Activated T-helper 17 cell treated with anti-CD3 and anti-CD28 coated beads, Interleukin-2, amount 50 U/mL, for 72 hours (primary cell): ENCODE measurements around the gene CCDC88C. TPM values are rescaled to one million over a fixed set of nuclear protein-coding genes. Genes with fewer than 3 reads are reported as not detected.
"Not testable (repeated sequence)": the region's sequence is repeated elsewhere in the genome, so short reads cannot be mapped to it uniquely, and the experiment has no call there.

ENCODE experiments used
- ATAC-seq: fragments of 150-1000 bp; cut with Tn5 transposase; replicated peaks from 2 replicates; pipeline ENCODE4 v1.10.0; 2021; ENCODE audit warnings: mild to moderate bottlenecking, moderate library complexity
- H3K27ac Mint-ChIP-seq: one replicate; pipeline ENCODE4 v1.8.0; 2022; ENCODE audit warnings: mixed read lengths
- H3K27me3 Mint-ChIP-seq: one replicate; pipeline ENCODE4 v1.8.0; 2022; ENCODE audit warnings: mixed read lengths
- H3K36me3 Mint-ChIP-seq: one replicate; pipeline ENCODE4 v1.8.0; 2022; ENCODE audit warnings: low read depth, mild to moderate bottlenecking, mixed read lengths
- H3K4me1 Mint-ChIP-seq: one replicate; pipeline ENCODE4 v1.8.0; 2022; ENCODE audit warnings: mixed read lengths
- H3K4me3 Mint-ChIP-seq: one replicate; pipeline ENCODE4 v1.8.0; 2022; ENCODE audit warnings: mild to moderate bottlenecking, mixed read lengths
- H3K9me3 Mint-ChIP-seq: one replicate; pipeline ENCODE4 v1.8.0; 2022; ENCODE audit warnings: mixed read lengths
- total RNA-seq, 2 donors: library from RNA; stranded (reverse); gene quantifications; one replicate each; pipeline ENCODE4 v1.2.3, GENCODE V29; 2022

Gene CCDC88C
- total RNA-seq, 2 donors from 2014 or later: 143 to 172 TPM

GRCh38 chr14:91257328-91258010, 160.2 kb downstream of the CCDC88C start:
- H3K4me3 Mint-ChIP-seq: peak overlapping the region; percentile 54
- no peaks in the 10 kb centered on the region for H3K27me3 Mint-ChIP-seq
- H3K4me1 Mint-ChIP-seq: peaks cover 43% of the 10 kb centered on the region
- H3K27ac Mint-ChIP-seq: peak overlapping the region; percentile 55
- ATAC-seq: peak; percentile 58
- H3K36me3 Mint-ChIP-seq: peaks cover 8% of the 10 kb centered on the region
- no peaks in the 10 kb centered on the region for H3K9me3 Mint-ChIP-seq

DNA sequence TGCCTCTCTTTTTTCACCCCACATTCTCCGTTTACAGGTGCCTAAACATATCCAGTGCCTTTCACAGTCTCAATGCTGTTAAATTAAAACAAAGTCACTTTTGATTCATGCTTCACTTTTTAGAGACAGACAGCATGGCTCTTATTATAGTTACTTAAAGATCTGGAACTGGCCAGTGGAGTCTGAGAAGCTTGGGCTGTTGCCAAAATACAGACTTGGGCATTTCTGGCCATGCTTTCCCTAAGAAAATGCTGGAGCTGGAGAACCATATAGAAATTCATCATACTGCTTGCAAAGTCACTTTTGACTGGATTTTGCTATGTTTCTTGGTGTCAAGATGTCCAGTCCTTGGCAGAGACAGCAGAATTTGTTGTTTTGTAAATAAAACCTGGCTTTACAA, 161.0 kb downstream of the CCDC88C start:
- no peak overlapping the region for H3K27ac Mint-ChIP-seq
- peaks cover 16% of the 10 kb centered on the region for H3K36me3 Mint-ChIP-seq
- H3K27me3 Mint-ChIP-seq: no peaks in the 10 kb centered on the region
- no peak for ATAC-seq
- H3K9me3 Mint-ChIP-seq: no peaks in the 10 kb centered on the region
- peaks cover 46% of the 10 kb centered on the region for H3K4me1 Mint-ChIP-seq
- peak overlapping the region; percentile 54 for H3K4me3 Mint-ChIP-seq

DNA sequence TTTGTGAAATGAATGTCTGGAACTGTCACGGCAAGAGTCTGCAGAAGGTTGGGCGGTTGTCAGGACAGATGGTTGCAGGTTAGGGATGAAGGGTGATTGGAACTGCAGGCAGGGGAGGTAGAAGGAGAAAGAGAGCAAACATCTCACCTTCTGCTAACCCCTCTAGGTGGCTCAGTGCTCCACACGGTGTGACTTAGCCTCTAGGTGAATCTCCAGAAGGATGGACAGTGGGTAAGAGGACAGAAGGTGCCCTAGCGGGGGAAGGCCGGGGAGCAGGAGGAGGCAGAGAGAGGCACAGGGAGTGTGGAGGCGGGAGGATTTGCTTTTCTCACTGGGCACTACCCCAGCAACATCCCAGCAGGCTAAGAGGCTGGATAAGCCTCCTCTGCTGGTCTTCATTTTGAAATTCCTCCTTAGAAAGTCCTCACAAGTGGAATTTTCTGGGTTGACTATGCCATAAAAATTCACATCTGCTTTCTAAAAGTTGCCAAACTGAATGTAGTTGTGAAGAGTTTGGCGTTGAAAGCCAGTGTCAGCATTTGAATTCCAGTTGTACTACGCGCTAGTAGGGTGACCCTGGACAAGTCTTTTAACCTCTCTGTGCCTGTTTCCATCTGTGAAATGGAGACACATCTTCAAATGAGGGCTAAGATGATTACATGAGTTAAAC, 162.5 kb downstream of the CCDC88C start:
- Mint-ChIP-seq H3K9me3 (no peaks in the 10 kb centered on the region), H3K4me1 (peaks cover 45% of the 10 kb centered on the region), H3K36me3 (peaks cover 27% of the 10 kb centered on the region), H3K4me3 (peak overlapping the region; percentile 73), H3K27me3 (no peaks in the 10 kb centered on the region), H3K27ac (peak overlapping the region; percentile 48)
- no peak for ATAC-seq

DNA sequence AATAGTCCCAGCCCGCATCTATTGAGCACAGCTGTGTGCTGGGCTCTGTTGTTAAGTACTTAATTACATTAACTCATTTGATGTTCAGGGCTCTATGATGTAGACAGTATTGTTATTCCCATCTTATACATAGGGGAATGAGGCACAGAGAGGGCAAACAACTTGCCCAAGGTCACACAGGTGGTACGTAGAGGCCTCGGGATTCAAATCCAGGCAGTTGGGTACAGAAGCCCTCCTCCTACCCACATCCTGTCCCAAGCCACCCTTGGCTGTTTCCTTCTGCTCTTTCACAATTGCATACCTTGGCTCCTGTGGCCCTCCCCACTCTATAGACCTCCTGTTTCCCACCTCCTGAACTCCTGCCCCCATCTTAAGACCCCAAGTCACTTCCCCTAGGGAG, 163.2 kb downstream of the CCDC88C start:
- H3K4me3 Mint-ChIP-seq: peak overlapping the region; percentile 73
- ATAC-seq: peak; percentile 20
- peaks cover 52% of the 10 kb centered on the region for H3K4me1 Mint-ChIP-seq
- peaks cover 34% of the 10 kb centered on the region for H3K36me3 Mint-ChIP-seq
- peak overlapping the region; percentile 48 for H3K27ac Mint-ChIP-seq
- H3K27me3 Mint-ChIP-seq: no peaks in the 10 kb centered on the region
- no peaks in the 10 kb centered on the region for H3K9me3 Mint-ChIP-seq

GRCh38 chr14:91253795-91254323, 163.8 kb downstream of the CCDC88C start:
- no peaks in the 10 kb centered on the region for H3K9me3 Mint-ChIP-seq
- H3K27ac Mint-ChIP-seq: peak overlapping the region; percentile 48
- peaks cover 54% of the 10 kb centered on the region for H3K4me1 Mint-ChIP-seq
- H3K4me3 Mint-ChIP-seq: peak overlapping the region; percentile 73
- H3K27me3 Mint-ChIP-seq: no peaks in the 10 kb centered on the region
- H3K36me3 Mint-ChIP-seq: peaks cover 40% of the 10 kb centered on the region
- peak; percentile 1 for ATAC-seq

DNA sequence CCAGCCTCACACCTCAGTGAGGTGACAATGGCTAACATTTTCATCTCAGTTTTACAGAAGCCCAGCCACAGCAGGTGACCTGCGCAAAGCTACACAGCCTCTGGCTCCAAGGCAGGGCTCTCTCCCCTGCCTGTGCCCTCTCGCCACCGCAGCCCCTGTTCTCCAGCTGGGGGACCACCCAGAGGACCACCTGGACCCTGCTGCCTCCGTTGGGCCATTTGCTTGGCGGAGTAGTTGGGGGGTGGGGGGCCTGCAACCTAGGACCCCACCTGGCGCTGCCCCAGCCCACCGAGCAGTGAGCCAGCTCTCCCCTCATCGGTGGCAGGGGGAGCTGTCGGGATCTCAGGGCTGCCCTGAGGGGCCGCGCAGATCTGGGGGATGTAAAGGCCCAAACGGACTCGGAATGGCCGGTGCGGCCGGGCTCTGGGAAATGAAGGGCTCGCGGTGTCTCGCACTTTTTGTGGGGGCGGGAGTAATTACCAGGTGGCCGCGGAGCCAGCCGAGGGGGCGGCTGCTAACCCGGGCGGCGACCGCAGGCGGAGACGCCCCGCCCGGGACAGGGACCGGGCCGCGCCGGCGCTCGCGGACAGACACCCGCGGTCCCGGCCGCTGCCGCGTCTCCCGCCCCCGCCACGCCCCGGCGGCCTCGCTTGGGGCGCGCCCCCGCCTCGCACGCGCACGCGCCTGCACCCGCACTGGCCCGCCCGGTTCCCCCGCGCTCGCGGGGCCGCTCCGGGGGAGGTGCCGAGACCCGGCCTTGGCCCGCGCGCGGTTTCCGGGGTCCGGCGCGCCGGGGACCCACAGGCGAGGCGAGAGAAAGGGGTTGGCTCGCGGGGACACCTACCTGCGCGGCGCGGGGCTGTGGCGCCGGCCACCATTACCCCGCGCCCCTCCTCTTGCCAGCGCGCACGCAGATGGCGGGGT, 164.5 kb downstream of the CCDC88C start:
- Mint-ChIP-seq H3K36me3 (peaks cover 46% of the 10 kb centered on the region), H3K9me3 (no peaks in the 10 kb centered on the region), H3K27me3 (no peaks in the 10 kb centered on the region), H3K4me3 (peak overlapping the region; percentile 77), H3K4me1 (peaks cover 53% of the 10 kb centered on the region), H3K27ac (peak overlapping the region; percentile 89)
- peak; percentile 15 for ATAC-seq

- no peak for ATAC-seq
- peaks cover 6% of the 10 kb centered on the region for H3K9me3 Mint-ChIP-seq
- peaks cover 59% of the 10 kb centered on the region for H3K4me1 Mint-ChIP-seq
- peak overlapping the region; percentile 90 for H3K27ac Mint-ChIP-seq
- H3K27me3 Mint-ChIP-seq: no peaks in the 10 kb centered on the region
- peaks cover 68% of the 10 kb centered on the region for H3K36me3 Mint-ChIP-seq
- H3K4me3 Mint-ChIP-seq: peak overlapping the region; percentile 77
Observed at GRCh38 chr14:91250912-91251311, 166.7 kb downstream of the CCDC88C start.

- H3K27me3 Mint-ChIP-seq: no peaks in the 10 kb centered on the region
- peak; percentile 20 for ATAC-seq
- H3K4me1 Mint-ChIP-seq: peaks cover 57% of the 10 kb centered on the region
- H3K27ac Mint-ChIP-seq: peak overlapping the region; percentile 90
- H3K9me3 Mint-ChIP-seq: peaks cover 6% of the 10 kb centered on the region
- H3K36me3 Mint-ChIP-seq: peaks cover 77% of the 10 kb centered on the region
- H3K4me3 Mint-ChIP-seq: peak overlapping the region; percentile 77
Observed at GRCh38 chr14:91249841-91250616, 167.6 kb downstream of the CCDC88C start.

GRCh38 chr14:91246051-91246852, 171.4 kb downstream of the CCDC88C start:
- Mint-ChIP-seq H3K27ac (peak overlapping the region; percentile 90), H3K27me3 (no peaks in the 10 kb centered on the region), H3K4me3 (peak overlapping the region; percentile 92), H3K4me1 (peaks cover 42% of the 10 kb centered on the region), H3K9me3 (peaks cover 10% of the 10 kb centered on the region), H3K36me3 (peaks cover 99% of the 10 kb centered on the region)
- peak; percentile 54 for ATAC-seq

DNA sequence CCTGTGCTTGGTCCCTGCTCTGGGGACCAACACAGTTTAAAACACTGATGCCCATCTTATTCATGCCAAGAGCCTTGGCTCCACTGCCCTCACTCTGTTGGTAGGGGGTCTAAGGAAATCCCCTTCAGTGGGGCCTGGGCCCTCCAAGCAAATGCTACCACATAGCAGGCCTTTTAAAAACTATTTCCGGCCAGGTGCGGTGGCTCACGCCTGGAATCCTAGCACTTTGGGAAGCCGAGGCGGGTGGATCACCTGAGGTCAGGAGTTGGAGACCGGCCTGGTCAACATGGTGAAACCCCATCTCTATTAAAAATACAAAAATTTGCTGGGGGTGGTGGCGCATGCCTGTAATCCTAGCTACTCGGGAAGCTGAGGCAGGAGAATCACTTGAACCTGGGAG, 172.0 kb downstream of the CCDC88C start:
- Mint-ChIP-seq H3K36me3 (peaks cover 99% of the 10 kb centered on the region), H3K4me3 (peak overlapping the region; percentile 92), H3K9me3 (peaks cover 10% of the 10 kb centered on the region), H3K27ac (peak overlapping the region; percentile 90), H3K4me1 (peaks cover 39% of the 10 kb centered on the region)
- H3K27me3 Mint-ChIP-seq, ATAC-seq: not testable (repeated sequence)

GRCh38 chr14:91245029-91245428, 172.6 kb downstream of the CCDC88C start:
- Mint-ChIP-seq H3K4me1 (peaks cover 37% of the 10 kb centered on the region), H3K4me3 (peak overlapping the region; percentile 92), H3K27ac (peak overlapping the region; percentile 90), H3K27me3 (no peaks in the 10 kb centered on the region), H3K9me3 (peaks cover 10% of the 10 kb centered on the region), H3K36me3 (peaks cover 99% of the 10 kb centered on the region)
- peak; percentile 34 for ATAC-seq

GRCh38 chr14:91244501-91244901, 173.1 kb downstream of the CCDC88C start, which contains the start of gene GPR68:
Gene GPR68, minus strand, starts transcription at chr14:91244704. Its CDS starts 9,654 bp downstream, at chr14:91235050.
- Mint-ChIP-seq H3K4me1 (peaks cover 36% of the 10 kb centered on the region), H3K4me3 (peak within 1 kb of the TSS; percentile 92), H3K27me3 (no peaks in the 10 kb centered on the region), H3K27ac (peak within 1 kb of the TSS; percentile 90), H3K36me3 (peaks cover 99% of the 10 kb centered on the region), H3K9me3 (peaks cover 10% of the 10 kb centered on the region)
- ATAC-seq: no peak

GRCh38 chr14:91243074-91243471, 174.5 kb downstream of the CCDC88C start:
- Mint-ChIP-seq H3K4me1 (peaks cover 43% of the 10 kb centered on the region), H3K27ac (peak overlapping the region; percentile 90), H3K4me3 (peak overlapping the region; percentile 92), H3K9me3 (peaks cover 10% of the 10 kb centered on the region), H3K27me3 (no peaks in the 10 kb centered on the region), H3K36me3 (peaks cover 100% of the 10 kb centered on the region)
- no peak for ATAC-seq
